GM12878 (cell line): ENCODE measurements around the gene PDE8B. TPM values are rescaled to one million over a fixed set of nuclear protein-coding genes. Genes with fewer than 3 reads are reported as not detected.

Experiments used
- ATAC-seq: fragments of 200-7000 bp; cut with Tn5 transposase; 3 replicates; pipeline ENCODE4 v1.9.1; 2020; ENCODE audit warnings: mild to moderate bottlenecking, moderate library complexity
- BruUV-seq: library from RNA; stranded (reverse); fragments of 400-500 nt; replicated peaks from 2 replicates; lab custom pipeline; 2021; lab: Mats Ljungman, UMichigan
- CTCF ChIA-PET: fragments of 300-600 bp; sonication (Branson Sonifier 250); formaldehyde crosslinking; extraction: SDS; loops from one replicate; lab custom pipeline; 2021; ENCODE audit warnings: inconsistent platforms; lab: Yijun Ruan, JAX
- POLR2A ChIA-PET: fragments of 350-600 bp; formaldehyde crosslinking; extraction: SDS; loops from one replicate; lab custom pipeline; 2021; ENCODE audit warnings: inconsistent platforms; lab: Charles Lee
- RAD21 ChIA-PET: fragments of 300-600 bp; sonication (Branson Sonifier 250); formaldehyde crosslinking; loops from one replicate; lab custom pipeline; 2023; ENCODE audit warnings: antibody characterized with exemption; ENCODE audit not compliant: unreplicated experiment; lab: Charles Lee
- SMC1A ChIA-PET: fragments of 300-600 bp; sonication (Branson Sonifier 250); formaldehyde crosslinking; loops from one replicate; lab custom pipeline; 2023; ENCODE audit not compliant: unreplicated experiment, uncharacterized antibody; lab: Charles Lee
- DNase-seq: peaks from one replicate; pipeline ENCODE4 v3.0.0-alpha.2; 2011; ENCODE audit warnings: low read depth, low spot score
- FAIRE-seq: peaks from 3 replicates; lab custom pipeline; 2011; peaks lifted over from hg19 to GRCh38; lab: Jason Lieb, UNC
- H2AFZ ChIP-seq: 2 replicates; pipeline ENCODE4 v1.6.0; 2011; ENCODE audit warnings: low read depth, low read length, control low read depth; ENCODE audit not compliant: control insufficient read depth
- H3K27ac ChIP-seq: 2 replicates; pipeline ENCODE4 v1.5.1; 2011; ENCODE audit warnings: control low read depth; ENCODE audit not compliant: control insufficient read depth, insufficient read depth
- H3K27me3 ChIP-seq, 2 experiments: replicated peaks in 1 of 2; 2 replicates each; pipeline versions ENCODE4 v1.6.0 to v1.6.1; 2011; ENCODE audit warnings: low read length in 1 of 2; ENCODE audit not compliant: control insufficient read depth in 2 of 2, insufficient read depth in 2 of 2
- H3K36me3 ChIP-seq, 2 experiments: 2 replicates each; pipeline ENCODE4 v1.5.1; 2011; ENCODE audit warnings: low read length in 1 of 2; ENCODE audit not compliant: control insufficient read depth in 2 of 2, insufficient read depth in 2 of 2
- H3K4me1 ChIP-seq: 2 replicates; pipeline ENCODE4 v1.6.1; 2011; ENCODE audit warnings: mild to moderate bottlenecking, low read length, moderate library complexity, mixed read lengths; ENCODE audit not compliant: control insufficient read depth, insufficient read depth
- H3K4me2 ChIP-seq: 2 replicates; pipeline ENCODE4 v1.6.0; 2011; ENCODE audit warnings: control low read depth; ENCODE audit not compliant: control insufficient read depth, insufficient read depth
- H3K4me3 ChIP-seq: fragments of 200-600 bp; sonication (generic); 2 replicates; pipeline ENCODE4 v1.5.1; 2016
- H3K79me2 ChIP-seq: 2 replicates; pipeline ENCODE4 v1.6.0; 2011; ENCODE audit warnings: low read length; ENCODE audit not compliant: control insufficient read depth, insufficient read depth
- H3K9ac ChIP-seq: 2 replicates; pipeline ENCODE4 v1.8.0; 2011; ENCODE audit warnings: low read length, control low read depth, mixed read lengths; ENCODE audit not compliant: control insufficient read depth, insufficient read depth
- H3K9me3 ChIP-seq: replicated peaks from 3 replicates; pipeline ENCODE4 v1.5.1; 2011; ENCODE audit warnings: mild to moderate bottlenecking, low read length; ENCODE audit not compliant: control insufficient read depth, insufficient read depth
- H4K20me1 ChIP-seq: 2 replicates; pipeline ENCODE4 v1.6.0; 2011; ENCODE audit not compliant: control insufficient read depth, insufficient read depth
- FOS ChIP-seq: IDR thresholded peaks from 3 replicates; pipeline ENCODE4 v1.6.1; 2011; ENCODE audit warnings: borderline replicate concordance; ENCODE audit not compliant: insufficient read length; ENCODE audit errors: extremely low read depth
- MTA2 ChIP-seq: fragments of 450-650 bp; IDR thresholded peaks from 2 replicates; pipeline ENCODE4 v1.6.1; 2016; ENCODE audit warnings: low read depth, mild to moderate bottlenecking, moderate library complexity
- NKRF ChIP-seq: fragments of 450-650 bp; conservative IDR thresholded peaks from 2 replicates; pipeline ENCODE4 v1.6.1; 2017; ENCODE audit warnings: mild to moderate bottlenecking, moderate library complexity
- PKNOX1 ChIP-seq: fragments of 450-650 bp; IDR thresholded peaks from 2 replicates; pipeline ENCODE4 v1.6.1; 2016; ENCODE audit warnings: mild to moderate bottlenecking
- ZNF274 ChIP-seq: IDR thresholded peaks from one replicate; pipeline ENCODE4 v1.8.0; 2011; ENCODE audit not compliant: insufficient read length, insufficient read depth
- ZNF622 ChIP-seq: fragments of 450-650 bp; IDR thresholded peaks from 2 replicates; pipeline ENCODE4 v1.6.1; 2017; ENCODE audit warnings: mild to moderate bottlenecking, inconsistent platforms
- ZNF687 ChIP-seq: fragments of 450-650 bp; IDR thresholded peaks from 2 replicates; pipeline ENCODE4 v1.6.1; 2017; ENCODE audit warnings: mild to moderate bottlenecking, moderate library complexity
- WGBS: methylation state at CpG from one replicate; pipeline ENCODE4 v1.1.6; 2016; ENCODE audit warnings: low lambda C conversion rate; ENCODE audit not compliant: insufficient replicate concordance, insufficient coverage; ENCODE audit errors: missing lambda C conversion rate; 5-methylcytosine and 5-hydroxymethylcytosine counted together
- in situ Hi-C: fragments of 300-500 bp; cut with MboI; formaldehyde crosslinking; loops from 9 replicates; pipeline ENCODE4 v1.14.3; 2018; ENCODE audit warnings: mixed read lengths
- intact Hi-C: fragments of 100-400 bp; cut with micrococcal nuclease; formaldehyde crosslinking; loops from one replicate; pipeline ENCODE4 v1.14.2; 2022; ENCODE audit not compliant: unreplicated experiment
- polyA plus RNA-seq, 11 experiments: library from polyadenylated mRNA; depleted of rRNA in 4 of 11; unstranded in 6 of 11; stranded (reverse) in 5 of 11; fragments of >200 nt; fragmentation: Nextera tagmentation in 4 of 11; fragmentation: Illumina TruSeq in 1 of 11; extraction: Ambion mirVana in 4 of 11; extraction: Trizol in 1 of 11; gene quantifications; 1 replicate in 1 of 11; 2 replicates in 10 of 11; pipeline versions ENCODE4 v1.2.1 to v1.2.3, GENCODE V29; 2011 to 2016; ENCODE audit warnings: inconsistent platforms in 2 of 11, missing spikeins in 2 of 11, low read depth in 1 of 11
- total RNA-seq, 4 experiments: library from RNA; depleted of rRNA in 3 of 4; stranded (reverse); fragments of >200 nt in 3 of 4; fragmentation: Illumina TruSeq in 1 of 4; extraction: Trizol in 1 of 4; gene quantifications; 2 replicates each; pipeline versions ENCODE4 v1.2.1 to v1.2.3, GENCODE V29; 2013 to 2021

The PDE8B gene
- total and polyA plus RNA-seq, 10 of the 15 experiments (the other 5 are each of a cell fraction or from before 2014, with no cell fraction given), result 0.03 to 0.44 (median 0.20) TPM; not detected in 3

- H3K36me3 ChIP-seq, result no peaks in the 10 kb centered on the region
- no peak overlapping the region for H3K4me3 ChIP-seq
- no peak overlapping the region for H3K27ac ChIP-seq
- H3K9me3 ChIP-seq, result no peaks in the 10 kb centered on the region
- SMC1A ChIA-PET, result no interaction called here
- no peak overlapping the region for H2AFZ ChIP-seq
- no peak for ATAC-seq
- POLR2A ChIA-PET, result no interaction called here
- H3K4me2 ChIP-seq, result no peak overlapping the region
- TF ChIP-seq FOS (no peak), NKRF (no peak), MTA2 (no peak), ZNF622 (no peak), ZNF687 (no peak), ZNF274 (no peak), PKNOX1 (no peak)
- in situ Hi-C loops (no loop called here), intact Hi-C loops (no loop called here)
- H4K20me1 ChIP-seq, result no peaks in the 10 kb centered on the region
- 38% methylated on average over 3 of the region's 3 CpGs for WGBS
- no peak for DNase-seq
- H3K27me3 ChIP-seq, result no peaks in the 10 kb centered on the region
- no peak overlapping the region for H3K9ac ChIP-seq
- CTCF ChIA-PET, result interaction anchor here (1.8 kb wide), 1 partner anchor 24 kb away, joined by 5 read pairs; no protein-coding TSS in a partner anchor
- RAD21 ChIA-PET, result no interaction called here
- no peaks in the 10 kb centered on the region for H3K4me1 ChIP-seq
- FAIRE-seq, result no peak
- H3K79me2 ChIP-seq, result no peaks in the 10 kb centered on the region
- no TSS peak for BruUV-seq
Observed at GRCh38 chr5:77168879-77169244, 41.6 kb upstream of the PDE8B start.
